Mammary epithelial cell (primary cell): ENCODE results near the gene RETREG3.

Source experiments
- CTCF ChIP-seq, 2 donors: IDR thresholded peaks in 1 of 2; conservative IDR thresholded peaks in 1 of 2; 2 replicates each; pipeline ENCODE4 v1.5.1; 2011 to 2012; ENCODE audit warnings: inconsistent platforms in 2 of 2, low read length in 2 of 2, mild to moderate bottlenecking in 2 of 2, control low read depth in 1 of 2, low read depth in 1 of 2; ENCODE audit not compliant: insufficient read depth in 1 of 2; ENCODE audit errors: extremely low read depth in 1 of 2
- EZH2 ChIP-seq: IDR thresholded peaks from 2 replicates; pipeline ENCODE4 v1.6.1; 2012; ENCODE audit warnings: low read length, inconsistent platforms, borderline replicate concordance

GRCh38 chr17:42577532-42578281 lies 31.5 kb downstream of the RETREG3 start, which contains the start of gene PSMC3IP:
- TF ChIP-seq CTCF (conservative IDR thresholded peaks at IDR 0.05 in 1 of 2, IDR thresholded peaks at IDR 0.05 in 1 of 2; ENCODE audit: extremely low read depth in 1 of 2, insufficient read depth in 1 of 2, low read depth in 1 of 2, low read length in 2 of 2), result peak; percentile 9 to 54
- no peak for TF ChIP-seq EZH2
